Measurements from ENCODE around the gene CCDC57.

CCDC57 gene

GRCh38 chr17:82061047-82061925 is 151.4 kb downstream of the CCDC57 start:
- DNase-seq (ENCODE audit: low spot score), result no peak

- DNase-seq (ENCODE audit: low spot score), result no peak
Measured at GRCh38 chr17:82060614-82061013, 152.0 kb downstream of the CCDC57 start.

DNA sequence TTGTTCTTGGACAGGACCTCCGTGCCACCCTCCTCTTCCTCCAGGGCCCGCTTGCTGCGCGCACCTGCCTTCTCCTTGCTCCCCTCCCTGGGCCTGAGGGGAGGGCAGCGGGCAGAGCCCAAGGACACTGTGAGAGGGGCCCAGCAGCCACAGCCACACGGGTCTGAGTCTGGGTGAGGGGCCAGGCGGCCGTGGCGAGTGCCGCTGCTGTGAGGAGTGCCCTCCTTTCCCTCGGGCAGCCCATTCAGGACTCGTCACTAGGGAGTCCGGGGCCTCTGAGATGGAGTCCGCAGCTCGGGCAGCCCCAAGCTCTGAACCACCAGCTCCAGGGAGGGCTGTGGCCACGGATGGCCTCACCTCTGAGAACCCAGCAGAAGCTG is 152.7 kb downstream of the CCDC57 start:
- DNase-seq (ENCODE audit: low spot score), result no peak

- no peak for DNase-seq (ENCODE audit: low spot score)
Measured at GRCh38 chr17:82059272-82060000, 153.2 kb downstream of the CCDC57 start.

GRCh38 chr17:82058855-82059249 is 153.8 kb downstream of the CCDC57 start:
- no peak for DNase-seq (ENCODE audit: low spot score)

- no peak for DNase-seq (ENCODE audit: low spot score)
Measured at GRCh38 chr17:82058230-82058854, 154.3 kb downstream of the CCDC57 start.

DNA sequence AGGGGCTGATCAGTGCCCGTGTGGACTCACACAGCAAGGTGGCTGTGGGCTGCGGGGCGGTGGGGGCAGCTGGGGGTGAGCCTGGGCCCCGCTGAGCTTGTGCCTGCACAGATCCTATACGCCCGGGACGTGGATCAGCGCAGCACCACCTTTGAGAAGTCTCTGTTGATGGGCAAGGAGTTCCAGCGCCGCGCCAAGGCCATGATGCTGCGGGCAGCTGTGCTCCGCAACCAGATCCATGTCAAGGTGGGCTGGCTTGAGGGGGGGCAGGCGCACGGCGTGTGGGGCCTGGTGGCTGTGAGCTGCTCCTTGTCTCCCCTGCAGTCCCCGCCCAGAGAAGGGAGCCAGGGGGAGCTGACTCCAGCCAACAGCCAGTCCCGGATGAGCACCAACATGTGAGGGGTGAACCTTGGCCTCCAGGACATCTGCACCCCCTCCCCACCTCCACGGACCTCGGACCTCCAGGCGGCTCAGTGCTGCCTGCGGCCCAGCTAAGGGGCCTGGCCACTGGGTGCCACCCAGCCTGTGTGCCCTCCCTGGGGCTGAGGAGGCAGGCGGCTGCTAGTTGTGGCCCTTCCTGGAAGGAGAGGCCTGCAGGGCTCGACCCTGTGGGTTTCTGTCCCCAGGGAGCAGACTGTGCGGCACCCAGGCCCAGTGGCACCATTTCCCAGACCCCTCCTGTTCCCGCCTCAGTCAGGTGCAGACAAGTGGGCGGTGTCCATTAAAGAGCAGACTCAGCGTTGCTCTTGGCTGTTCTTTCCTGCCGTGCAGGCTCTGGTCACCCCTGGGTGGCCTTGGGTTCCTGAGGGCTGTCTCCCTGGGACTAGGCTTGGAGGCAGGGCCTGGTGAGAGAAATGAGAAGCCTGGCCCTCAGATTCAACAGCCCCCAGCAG is 155.7 kb downstream of the CCDC57 start:
- DNase-seq (ENCODE audit: low spot score), result no peak

DNA sequence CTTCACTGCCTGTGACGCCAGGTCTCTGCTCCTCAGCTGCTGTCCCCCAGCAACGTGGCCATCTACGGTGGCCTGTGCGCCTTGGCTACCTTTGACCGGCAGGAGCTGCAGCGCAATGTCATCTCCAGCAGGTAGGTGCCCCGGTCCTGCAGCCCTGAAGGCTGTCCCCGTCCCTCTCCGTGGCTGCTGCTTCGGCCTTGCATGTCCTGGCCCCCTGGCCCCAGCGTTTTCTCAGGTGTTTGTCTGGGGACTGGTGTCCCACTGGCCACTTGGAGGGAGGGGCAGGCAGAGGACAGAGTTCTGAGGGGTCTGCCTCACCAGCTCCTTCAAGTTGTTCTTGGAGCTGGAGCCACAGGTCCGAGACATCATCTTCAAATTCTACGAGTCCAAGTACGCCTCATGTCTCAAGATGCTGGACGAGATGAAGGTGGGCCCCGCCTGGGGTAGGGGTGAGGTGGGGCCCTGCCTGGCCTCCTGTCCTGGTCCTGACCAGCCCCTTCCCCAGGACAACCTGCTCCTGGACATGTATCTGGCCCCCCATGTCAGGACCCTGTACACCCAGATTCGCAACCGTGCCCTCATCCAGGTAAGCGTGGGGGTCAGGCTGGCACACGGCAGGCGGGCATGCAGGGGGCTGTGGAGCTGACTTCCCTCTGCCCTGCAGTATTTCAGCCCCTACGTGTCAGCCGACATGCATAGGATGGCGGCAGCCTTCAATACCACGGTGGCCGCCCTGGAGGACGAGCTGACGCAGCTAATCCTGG is 156.5 kb downstream of the CCDC57 start:
- DNase-seq (ENCODE audit: low spot score), result no peak

DNA sequence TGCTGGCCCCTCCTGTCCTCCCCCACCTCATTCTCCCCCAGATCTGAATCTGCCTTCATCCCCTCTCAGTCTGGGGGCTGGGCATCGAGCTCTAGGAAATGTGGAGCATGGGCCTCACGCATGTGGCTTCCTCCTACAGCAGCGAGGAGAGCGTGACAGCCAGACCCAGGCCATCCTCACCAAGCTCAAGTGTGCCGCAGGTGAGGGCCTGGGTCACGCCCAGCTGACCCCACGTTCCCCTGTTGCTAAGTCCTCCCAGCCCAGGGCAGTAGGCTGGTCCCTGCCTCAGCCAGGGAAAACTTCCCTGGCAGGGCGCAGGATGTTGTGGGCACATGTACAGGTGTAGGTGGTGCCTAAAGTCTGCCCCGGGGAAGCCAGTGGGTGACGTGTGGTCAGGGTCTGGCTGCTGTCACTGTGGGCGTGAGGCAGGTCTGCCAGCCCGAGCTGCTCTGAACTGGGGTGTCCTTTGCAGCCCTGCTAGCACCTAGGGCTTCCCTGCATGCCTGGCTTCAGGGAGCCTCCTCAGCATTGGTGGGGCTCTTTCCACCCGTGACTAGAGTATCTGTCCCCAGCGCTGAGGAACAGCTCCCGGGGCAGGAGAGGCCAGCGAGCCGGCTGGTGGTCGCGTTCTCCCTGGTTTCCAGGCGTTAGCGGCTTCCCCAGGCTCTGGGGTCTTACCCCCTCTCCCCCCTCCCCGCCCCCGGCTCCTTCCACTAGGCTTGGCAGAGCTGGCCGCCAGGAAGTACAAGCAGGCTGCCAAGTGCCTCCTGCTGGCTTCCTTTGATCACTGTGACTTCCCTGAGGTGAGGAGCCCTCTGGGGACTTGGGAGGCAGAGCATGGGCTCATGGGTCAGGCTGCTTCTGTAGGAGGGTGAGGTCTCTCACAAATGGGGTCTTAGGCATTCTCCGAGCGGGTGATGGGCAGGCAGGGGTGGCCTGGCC is 157.3 kb downstream of the CCDC57 start:
- DNase-seq (ENCODE audit: low spot score), result no peak

DNA sequence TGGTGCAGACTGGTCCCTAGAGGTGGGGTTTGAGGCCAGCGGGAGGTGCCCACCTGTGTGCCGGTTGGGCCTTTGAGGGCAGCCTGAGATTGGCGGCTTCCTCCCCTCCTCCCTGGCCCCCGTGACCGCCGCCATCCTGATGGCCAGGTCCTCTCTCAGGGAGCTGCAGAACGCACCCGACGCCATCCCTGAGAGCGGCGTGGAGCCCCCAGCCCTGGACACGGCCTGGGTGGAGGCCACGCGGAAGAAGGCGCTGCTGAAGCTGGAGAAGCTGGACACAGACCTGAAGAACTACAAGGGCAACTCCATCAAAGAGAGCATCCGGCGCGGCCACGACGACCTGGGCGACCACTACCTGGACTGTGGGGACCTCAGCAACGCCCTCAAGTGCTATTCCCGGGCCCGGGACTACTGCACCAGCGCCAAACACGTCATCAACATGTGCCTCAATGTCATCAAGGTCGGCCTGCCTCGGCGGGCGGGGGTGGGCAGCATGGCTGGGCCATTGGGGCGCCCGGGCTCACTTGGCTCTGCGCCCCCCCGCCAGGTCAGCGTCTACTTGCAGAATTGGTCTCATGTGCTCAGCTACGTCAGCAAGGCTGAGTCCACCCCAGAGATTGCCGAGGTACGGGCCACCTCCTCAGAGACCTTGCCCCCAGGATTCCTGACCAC is 158.2 kb downstream of the CCDC57 start:
- no peak for DNase-seq (ENCODE audit: low spot score)

DNA sequence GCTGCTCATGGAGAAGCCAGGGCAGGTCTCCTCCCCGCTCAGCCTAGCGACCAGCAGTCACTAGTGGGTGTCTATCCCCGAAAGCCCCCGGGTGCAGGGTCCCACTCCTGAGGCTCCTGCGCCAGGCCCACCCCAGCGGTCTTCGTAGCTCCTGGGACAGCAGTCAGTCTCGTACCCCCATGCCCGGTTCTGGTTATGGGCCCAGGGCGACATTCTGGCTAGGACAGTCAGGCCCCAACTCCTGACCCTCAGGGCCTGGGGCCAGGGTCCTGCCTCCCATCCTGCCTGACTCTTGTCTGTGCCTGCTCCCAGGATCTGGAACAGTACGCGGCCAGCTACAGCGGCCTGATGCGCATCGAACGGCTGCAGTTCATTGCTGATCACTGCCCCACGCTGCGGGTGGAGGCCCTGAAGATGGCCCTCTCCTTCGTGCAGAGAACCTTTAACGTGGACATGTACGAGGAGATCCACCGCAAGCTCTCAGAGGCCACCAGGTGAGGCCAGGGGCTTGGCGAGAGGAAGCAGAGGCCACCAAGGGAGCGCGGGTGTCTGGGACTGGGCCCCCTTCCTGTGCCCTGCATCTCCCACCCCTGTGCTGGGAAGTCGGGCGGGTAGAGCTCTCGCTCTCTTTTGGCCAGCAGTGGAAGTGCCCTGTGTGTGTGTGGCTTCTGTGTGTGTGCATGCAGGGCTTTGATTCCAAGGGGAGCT is 158.9 kb downstream of the CCDC57 start:
- DNase-seq (ENCODE audit: low spot score), result no peak

GRCh38 chr17:82053130-82053529 is 159.5 kb downstream of the CCDC57 start:
- DNase-seq (ENCODE audit: low spot score), result no peak

DNA sequence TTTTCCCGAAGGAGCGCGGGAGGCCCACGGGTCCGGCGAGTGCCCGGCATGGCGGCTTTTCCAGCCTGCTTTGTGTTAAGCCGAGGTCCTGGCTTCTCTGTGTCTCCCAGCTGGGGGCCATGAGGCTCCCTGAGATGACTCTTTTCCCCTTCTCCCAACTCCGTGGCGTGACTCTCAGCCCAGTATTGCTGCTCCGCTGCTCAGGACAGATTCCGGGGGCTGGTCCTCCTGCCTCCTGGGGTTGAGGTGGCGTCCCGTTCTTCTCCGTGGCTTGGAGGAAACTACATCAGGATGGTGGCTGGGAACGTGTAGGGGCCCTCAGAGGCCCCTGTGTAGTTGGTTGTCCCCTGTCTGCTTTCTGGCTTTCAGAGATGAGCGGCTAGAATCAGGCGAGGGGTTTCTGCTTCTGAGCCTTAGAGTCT is 160.0 kb downstream of the CCDC57 start:
- DNase-seq (ENCODE audit: low spot score), result no peak

GRCh38 chr17:82051776-82052637 is 160.6 kb downstream of the CCDC57 start, which contains the start of the genes GPS1 and RFNG:
Gene GPS1 (plus strand): TSS chr17:82051898. CDS start chr17:82051932, 34 bp downstream.
Gene RFNG (minus strand): TSS chr17:82051811. CDS start chr17:82051766, 45 bp downstream.
- peak; percentile 79 for DNase-seq (ENCODE audit: low spot score)

All from hematopoietic multipotent progenitor cell treated with erythropoietin and hydrocortisone succinate and interleukin-3 and kit ligand, for 15 days (in vitro differentiated cells).